HepG2 (cell line): ENCODE measurements around the gene THRSP. TPM values are rescaled to one million over a fixed set of nuclear protein-coding genes. Genes with fewer than 3 reads are reported as not detected.

Experiments used
- ARID2 ChIP-seq: sonication (generic); formaldehyde crosslinking; IDR thresholded peaks from 2 replicates; pipeline ENCODE4 v1.8.1; 2022; ENCODE audit warnings: mild to moderate bottlenecking, missing genetic modification reagents, borderline replicate concordance
- BCL6 ChIP-seq: IDR thresholded peaks from 2 replicates; pipeline ENCODE4 v1.6.1; 2016; ENCODE audit warnings: missing genetic modification reagents, missing compliant biosample characterization
- CEBPB ChIP-seq: IDR thresholded peaks from 2 replicates; pipeline ENCODE4 v1.6.1; 2011; ENCODE audit warnings: low read depth, low read length, improper control_type of control experiment, borderline replicate concordance
- HMG20A ChIP-seq: IDR thresholded peaks from 2 replicates; pipeline ENCODE4 v1.6.1; 2016; ENCODE audit warnings: borderline replicate concordance
- MIXL1 ChIP-seq: IDR thresholded peaks from 2 replicates; pipeline ENCODE4 v1.6.1; 2016
- MTA1 ChIP-seq: sonication (generic); formaldehyde crosslinking; IDR thresholded peaks from 2 replicates; pipeline ENCODE4 v1.4.0; 2020; ENCODE audit warnings: missing genetic modification reagents, mild to moderate bottlenecking, borderline replicate concordance
- NFATC3 ChIP-seq: sonication (generic); formaldehyde crosslinking; IDR thresholded peaks from 2 replicates; pipeline ENCODE4 v1.5.1; 2020; ENCODE audit warnings: mild to moderate bottlenecking, missing genetic modification reagents
- NR3C1 ChIP-seq: sonication (generic); formaldehyde crosslinking; IDR thresholded peaks from 2 replicates; pipeline ENCODE4 v1.4.0; 2020; ENCODE audit warnings: missing genetic modification reagents
- RFX3 ChIP-seq: IDR thresholded peaks from 2 replicates; pipeline ENCODE4 v1.6.1; 2016; ENCODE audit warnings: missing biosample characterization, missing genetic modification reagents
- RXRB ChIP-seq: IDR thresholded peaks from 2 replicates; pipeline ENCODE4 v1.6.1; 2016; ENCODE audit warnings: borderline replicate concordance, missing genetic modification reagents, missing compliant biosample characterization
- SOX6 ChIP-seq, 2 experiments: fragments of 450-650 bp in 1 of 2; sonication (generic) in 1 of 2; formaldehyde crosslinking in 1 of 2; IDR thresholded peaks; 2 replicates each; pipeline versions ENCODE4 v1.4.0 to v1.6.1; 2017 to 2020; ENCODE audit warnings: antibody characterized with exemption in 1 of 2, mild to moderate bottlenecking in 1 of 2, missing genetic modification reagents in 1 of 2
- TAF15 ChIP-seq: fragments of 200-400 bp; formaldehyde crosslinking; IDR thresholded peaks from one replicate; pipeline ENCODE4 v1.6.1; 2018; ENCODE audit warnings: mild to moderate bottlenecking, low read depth, low read length; ENCODE audit not compliant: poor library complexity, severe bottlenecking
- TEAD2 ChIP-seq: sonication (generic); formaldehyde crosslinking; IDR thresholded peaks from 2 replicates; pipeline ENCODE4 v1.9.0; 2021; ENCODE audit warnings: missing genetic modification reagents
- YEATS4 ChIP-seq: sonication (generic); formaldehyde crosslinking; IDR thresholded peaks from 2 replicates; pipeline ENCODE4 v1.4.0; 2020; ENCODE audit warnings: missing genetic modification reagents, borderline replicate concordance
- ZFP36 ChIP-seq: fragments of 150-350 bp; IDR thresholded peaks from 2 replicates; pipeline ENCODE4 v1.6.1; 2018; ENCODE audit warnings: borderline replicate concordance, low read length, low read depth; ENCODE audit not compliant: partially characterized antibody
- ZMAT3 ChIP-seq: sonication (generic); formaldehyde crosslinking; conservative IDR thresholded peaks from 2 replicates; pipeline ENCODE4 v1.7.0; 2021; ENCODE audit warnings: missing genetic modification reagents
- ZNF451 ChIP-seq: sonication (generic); formaldehyde crosslinking; IDR thresholded peaks from 2 replicates; pipeline ENCODE4 v1.5.0; 2020; ENCODE audit warnings: mild to moderate bottlenecking, missing genetic modification reagents
- ZNF607 ChIP-seq: sonication (generic); formaldehyde crosslinking; IDR thresholded peaks from 2 replicates; pipeline ENCODE4 v1.5.1; 2020; ENCODE audit warnings: missing genetic modification reagents, mild to moderate bottlenecking, borderline replicate concordance
- ZSCAN9 ChIP-seq: IDR thresholded peaks from 2 replicates; pipeline ENCODE4 v1.6.1; 2016; ENCODE audit warnings: borderline replicate concordance
- polyA plus RNA-seq, 8 experiments: library from polyadenylated mRNA; depleted of rRNA in 3 of 8; stranded (reverse) in 7 of 8; unstranded in 1 of 8; fragments of >200 nt; fragmentation: Illumina TruSeq in 4 of 8; extraction: Trizol in 4 of 8; gene quantifications; 2 replicates each; pipeline versions ENCODE4 v1.2.1 to v1.2.3, GENCODE V29; 2011 to 2016; ENCODE audit warnings: low read depth in 4 of 8, missing spikeins in 1 of 8, mixed read lengths in 1 of 8; ENCODE audit not compliant: insufficient read depth in 1 of 8
- total RNA-seq, 5 experiments: library from RNA; depleted of rRNA; stranded (reverse); fragments of >200 nt; fragmentation: Illumina TruSeq; extraction: Trizol; gene quantifications; 2 replicates each; pipeline ENCODE4 v1.2.3, GENCODE V29; 2016; ENCODE audit warnings: low read depth in 1 of 5
- TF ChIP-seq, protein P1 (sequence below): sonication (generic); formaldehyde crosslinking; IDR thresholded peaks from 2 replicates; pipeline ENCODE4 v1.4.0; 2020; ENCODE audit warnings: mild to moderate bottlenecking, low read depth, missing genetic modification reagents
- TF ChIP-seq, protein P2 (sequence below): sonication (generic); formaldehyde crosslinking; IDR thresholded peaks from 2 replicates; pipeline ENCODE4 v1.8.0; 2022; ENCODE audit warnings: mild to moderate bottlenecking, missing genetic modification reagents, moderate library complexity
- TF ChIP-seq, protein P3 (sequence below): sonication (generic); formaldehyde crosslinking; IDR thresholded peaks from 2 replicates; pipeline ENCODE4 v1.9.0; 2021; ENCODE audit warnings: missing genetic modification reagents, mild to moderate bottlenecking, borderline replicate concordance
- TF ChIP-seq, protein P4 (sequence below): sonication (generic); formaldehyde crosslinking; IDR thresholded peaks from 2 replicates; pipeline ENCODE4 v1.4.0; 2020; ENCODE audit warnings: missing genetic modification reagents

THRSP gene
- total and polyA plus RNA-seq, 2 of the 13 experiments (the other 11 are each of a cell fraction or from before 2014, with no cell fraction given): 0.13 to 0.58 TPM

DNA sequence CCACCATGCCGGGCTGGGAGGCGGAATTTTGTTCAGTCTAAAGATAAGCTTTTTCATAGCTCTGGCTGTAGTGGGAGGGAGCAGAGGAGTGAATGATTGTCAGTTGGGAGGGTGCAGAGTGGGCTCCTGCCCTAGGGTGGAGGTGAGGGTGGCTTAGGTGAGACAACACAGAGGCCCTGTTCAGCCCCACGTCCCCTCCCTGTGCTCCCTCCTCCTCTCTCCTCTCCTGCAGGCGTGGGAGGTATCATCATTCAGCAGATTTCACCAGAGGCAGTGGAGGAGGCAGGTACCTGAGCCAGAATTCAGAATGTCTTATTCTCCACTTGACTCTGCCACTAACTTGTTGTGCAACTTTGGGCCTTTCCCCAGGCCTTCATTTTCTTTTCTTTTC is 1.7 kb upstream of the THRSP start (continued):
- TF ChIP-seq, protein P1, sequence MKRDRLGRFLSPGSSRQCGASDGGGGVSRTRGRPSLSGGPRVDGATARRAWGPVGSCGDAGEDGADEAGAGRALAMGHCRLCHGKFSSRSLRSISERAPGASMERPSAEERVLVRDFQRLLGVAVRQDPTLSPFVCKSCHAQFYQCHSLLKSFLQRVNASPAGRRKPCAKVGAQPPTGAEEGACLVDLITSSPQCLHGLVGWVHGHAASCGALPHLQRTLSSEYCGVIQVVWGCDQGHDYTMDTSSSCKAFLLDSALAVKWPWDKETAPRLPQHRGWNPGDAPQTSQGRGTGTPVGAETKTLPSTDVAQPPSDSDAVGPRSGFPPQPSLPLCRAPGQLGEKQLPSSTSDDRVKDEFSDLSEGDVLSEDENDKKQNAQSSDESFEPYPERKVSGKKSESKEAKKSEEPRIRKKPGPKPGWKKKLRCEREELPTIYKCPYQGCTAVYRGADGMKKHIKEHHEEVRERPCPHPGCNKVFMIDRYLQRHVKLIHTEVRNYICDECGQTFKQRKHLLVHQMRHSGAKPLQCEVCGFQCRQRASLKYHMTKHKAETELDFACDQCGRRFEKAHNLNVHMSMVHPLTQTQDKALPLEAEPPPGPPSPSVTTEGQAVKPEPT (CRISPR knock-in tag): no peak
- TF ChIP-seq MTA1 (CRISPR knock-in tag) (peak; percentile 38; the same call in 1 of the 2 replicates), TEAD2 (CRISPR knock-in tag) (no peak), ZFP36 (no peak), RXRB (peak; percentile 10; the same call in 1 of the 2 replicates), MIXL1 (no peak), NFATC3 (CRISPR knock-in tag) (no peak), NR3C1 (no peak), BCL6 (CRISPR knock-in tag) (no peak), ZSCAN9 (CRISPR knock-in tag) (no peak), YEATS4 (CRISPR knock-in tag) (no peak; the same call in 1 of the 2 replicates), CEBPB (0 out of 2 replicates have a peak, but pooled peaks have one; percentile 11), ARID2 (CRISPR knock-in tag) (no peak), ZNF607 (CRISPR knock-in tag) (no peak), ZNF451 (CRISPR knock-in tag) (no peak), RFX3 (CRISPR knock-in tag) (no peak), SOX6 (IDR thresholded peaks at IDR 0.05) (no peak), SOX6 (CRISPR knock-in tag; IDR thresholded peaks at IDR 0.05) (no peak), HMG20A (no peak), TAF15 (no peak), ZMAT3 (no peak)
- TF ChIP-seq, protein P2, sequence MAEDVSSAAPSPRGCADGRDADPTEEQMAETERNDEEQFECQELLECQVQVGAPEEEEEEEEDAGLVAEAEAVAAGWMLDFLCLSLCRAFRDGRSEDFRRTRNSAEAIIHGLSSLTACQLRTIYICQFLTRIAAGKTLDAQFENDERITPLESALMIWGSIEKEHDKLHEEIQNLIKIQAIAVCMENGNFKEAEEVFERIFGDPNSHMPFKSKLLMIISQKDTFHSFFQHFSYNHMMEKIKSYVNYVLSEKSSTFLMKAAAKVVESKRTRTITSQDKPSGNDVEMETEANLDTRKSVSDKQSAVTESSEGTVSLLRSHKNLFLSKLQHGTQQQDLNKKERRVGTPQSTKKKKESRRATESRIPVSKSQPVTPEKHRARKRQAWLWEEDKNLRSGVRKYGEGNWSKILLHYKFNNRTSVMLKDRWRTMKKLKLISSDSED: no peak
- TF ChIP-seq, protein P3, sequence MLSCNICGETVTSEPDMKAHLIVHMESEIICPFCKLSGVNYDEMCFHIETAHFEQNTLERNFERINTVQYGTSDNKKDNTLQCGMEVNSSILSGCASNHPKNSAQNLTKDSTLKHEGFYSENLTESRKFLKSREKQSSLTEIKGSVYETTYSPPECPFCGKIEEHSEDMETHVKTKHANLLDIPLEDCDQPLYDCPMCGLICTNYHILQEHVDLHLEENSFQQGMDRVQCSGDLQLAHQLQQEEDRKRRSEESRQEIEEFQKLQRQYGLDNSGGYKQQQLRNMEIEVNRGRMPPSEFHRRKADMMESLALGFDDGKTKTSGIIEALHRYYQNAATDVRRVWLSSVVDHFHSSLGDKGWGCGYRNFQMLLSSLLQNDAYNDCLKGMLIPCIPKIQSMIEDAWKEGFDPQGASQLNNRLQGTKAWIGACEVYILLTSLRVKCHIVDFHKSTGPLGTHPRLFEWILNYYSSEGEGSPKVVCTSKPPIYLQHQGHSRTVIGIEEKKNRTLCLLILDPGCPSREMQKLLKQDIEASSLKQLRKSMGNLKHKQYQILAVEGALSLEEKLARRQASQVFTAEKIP (CRISPR knock-in tag): no peak
- TF ChIP-seq, protein P4, sequence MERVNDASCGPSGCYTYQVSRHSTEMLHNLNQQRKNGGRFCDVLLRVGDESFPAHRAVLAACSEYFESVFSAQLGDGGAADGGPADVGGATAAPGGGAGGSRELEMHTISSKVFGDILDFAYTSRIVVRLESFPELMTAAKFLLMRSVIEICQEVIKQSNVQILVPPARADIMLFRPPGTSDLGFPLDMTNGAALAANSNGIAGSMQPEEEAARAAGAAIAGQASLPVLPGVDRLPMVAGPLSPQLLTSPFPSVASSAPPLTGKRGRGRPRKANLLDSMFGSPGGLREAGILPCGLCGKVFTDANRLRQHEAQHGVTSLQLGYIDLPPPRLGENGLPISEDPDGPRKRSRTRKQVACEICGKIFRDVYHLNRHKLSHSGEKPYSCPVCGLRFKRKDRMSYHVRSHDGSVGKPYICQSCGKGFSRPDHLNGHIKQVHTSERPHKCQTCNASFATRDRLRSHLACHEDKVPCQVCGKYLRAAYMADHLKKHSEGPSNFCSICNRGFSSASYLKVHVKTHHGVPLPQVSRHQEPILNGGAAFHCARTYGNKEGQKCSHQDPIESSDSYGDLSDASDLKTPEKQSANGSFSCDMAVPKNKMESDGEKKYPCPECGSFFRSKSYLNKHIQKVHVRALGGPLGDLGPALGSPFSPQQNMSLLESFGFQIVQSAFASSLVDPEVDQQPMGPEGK (CRISPR knock-in tag): peak; percentile 47
